RPMI8226 (cell line): ENCODE data around the gene WBP1.
A peak's percentile ranks its signal among the peaks of the same experiment; 100 is the strongest.
"Not testable (repeated sequence)": the region's sequence is repeated elsewhere in the genome, so short reads cannot be mapped to it uniquely, and the experiment has no call there.

Experiments
- DNase-seq: peaks from one replicate; pipeline ENCODE4 v3.0.0-alpha.2; 2015

The WBP1 gene

GRCh38 chr2:74458132-74458937, at the start of gene WBP1:
Gene WBP1 (plus strand): TSS chr2:74458438. CDS start chr2:74458603, 165 bp downstream.
- DNase-seq, result peak; percentile 99

- no peak for DNase-seq
Observed at GRCh38 chr2:74413001-74413698, 45.1 kb upstream of the WBP1 start.

- DNase-seq, result no peak
Observed at GRCh38 chr2:74414441-74414840, 43.8 kb upstream of the WBP1 start.

GRCh38 chr2:74414881-74415761, 43.1 kb upstream of the WBP1 start:
- DNase-seq, result no peak

GRCh38 chr2:74415762-74416395, 42.4 kb upstream of the WBP1 start:
- no peak for DNase-seq

- DNase-seq, result no peak
Observed at GRCh38 chr2:74416778-74417177, 41.5 kb upstream of the WBP1 start.

- DNase-seq, result no peak
Observed at GRCh38 chr2:74417197-74417596, 41.0 kb upstream of the WBP1 start.

- no peak for DNase-seq
Observed at GRCh38 chr2:74417763-74418162, 40.5 kb upstream of the WBP1 start.

- no peak for DNase-seq
Observed at GRCh38 chr2:74418312-74418711, 39.9 kb upstream of the WBP1 start.

- DNase-seq, result peak; percentile 26
Observed at GRCh38 chr2:74419345-74419744, 38.9 kb upstream of the WBP1 start.

- DNase-seq, result no peak
Observed at GRCh38 chr2:74420006-74420405, 38.2 kb upstream of the WBP1 start.

- not testable (repeated sequence) for DNase-seq
Observed at GRCh38 chr2:74420443-74421103, 37.7 kb upstream of the WBP1 start.

GRCh38 chr2:74421221-74421870, 36.9 kb upstream of the WBP1 start, which contains the start of the genes C2orf81 and WDR54:
Gene C2orf81 (minus strand): TSS chr2:74421619. CDS start chr2:74421560, 59 bp downstream.
Gene WDR54 (plus strand): TSS chr2:74421730. CDS start chr2:74422154, 424 bp downstream.
- DNase-seq, result peak; percentile 97

GRCh38 chr2:74423231-74424095, 34.8 kb upstream of the WBP1 start:
- DNase-seq, result no peak

- no peak for DNase-seq
Observed at GRCh38 chr2:74424139-74424992, 33.9 kb upstream of the WBP1 start.

GRCh38 chr2:74424995-74425406, 33.2 kb upstream of the WBP1 start:
- DNase-seq, result no peak

GRCh38 chr2:74425523-74425922, 32.7 kb upstream of the WBP1 start:
- no peak for DNase-seq

GRCh38 chr2:74426181-74426758, 32.0 kb upstream of the WBP1 start:
- no peak for DNase-seq

- no peak for DNase-seq
Observed at GRCh38 chr2:74427551-74427950, 30.7 kb upstream of the WBP1 start.
